Body of pancreas (tissue), 4 donors: ENCODE data around the gene LCMT1. TPM values are rescaled to one million over a fixed set of nuclear protein-coding genes. Genes with fewer than 3 reads are reported as not detected.
"Not testable (repeated sequence)": the region's sequence is repeated elsewhere in the genome, so short reads cannot be mapped to it uniquely, and the experiment has no call there.

Source experiments
- ATAC-seq: fragments of 150-250 bp; one replicate; pipeline ENCODE4 v1.9.1; 2016
- DNase-seq, 4 donors: peaks; one replicate each; pipeline ENCODE4 v3.0.0-alpha.2; 2019
- H3K27ac ChIP-seq, 4 donors: fragments of 200-600 bp; sonication (generic); 1 replicate in 3 of 4; 2 replicates in 1 of 4; pipeline versions ENCODE4 v1.5.1 to v1.6.1; 2016 to 2019; ENCODE audit warnings: mild to moderate bottlenecking in 1 of 4, mixed read lengths in 1 of 4, moderate library complexity in 1 of 4
- H3K27me3 ChIP-seq, 2 donors: fragments of 200-600 bp; sonication (generic); one replicate each; pipeline ENCODE4 v1.6.0; 2016; ENCODE audit warnings: mild to moderate bottlenecking in 1 of 2
- H3K36me3 ChIP-seq, 2 donors: fragments of 200-600 bp; sonication (generic); replicated peaks in 1 of 2; 2 replicates each; pipeline ENCODE4 v1.5.1; 2016; ENCODE audit warnings: low read depth in 2 of 2; ENCODE audit not compliant: insufficient read depth in 1 of 2
- H3K4me1 ChIP-seq: fragments of 200-600 bp; sonication (generic); one replicate; pipeline ENCODE4 v1.6.0; 2016
- H3K4me3 ChIP-seq, 2 donors: fragments of 200-600 bp; sonication (generic); 1 replicate in 1 of 2; 2 replicates in 1 of 2; pipeline ENCODE4 v1.5.1; 2016 to 2019
- H3K9me3 ChIP-seq, 3 donors: fragments of 200-600 bp; sonication (generic); 1 replicate in 2 of 3; 2 replicates in 1 of 3; pipeline ENCODE4 v1.5.1; 2016
- CTCF ChIP-seq, 7 experiments: fragments of 450-650 bp in 4 of 7; fragments of 200-600 bp in 3 of 7; sonication (generic) in 3 of 7; IDR thresholded peaks; one replicate each; pipeline ENCODE4 v1.5.1; 2016 to 2019; ENCODE audit warnings: antibody characterized with exemption in 7 of 7
- POLR2A ChIP-seq, 3 donors: fragments of 450-650 bp; IDR thresholded peaks; one replicate each; pipeline ENCODE4 v1.6.1; 2016; ENCODE audit warnings: antibody characterized with exemption in 3 of 3, mild to moderate bottlenecking in 2 of 3
- WGBS, 2 donors: methylation state at CpG; one replicate each; pipeline ENCODE4 v1.1.5; 2017; 5-methylcytosine and 5-hydroxymethylcytosine counted together
- intact Hi-C: fragments of 100-400 bp; cut with DNase I; formaldehyde crosslinking; loops from one replicate; pipeline ENCODE4 v1.15.1; 2023
- total RNA-seq, 2 donors: library from RNA; depleted of rRNA; stranded (reverse); fragments of >200 nt; gene quantifications; one replicate each; pipeline ENCODE4 v1.1.0, GENCODE V29; 2016

Gene LCMT1
- total RNA-seq, 2 donors from 2014 or later = 23.4 to 30.6 TPM

DNA sequence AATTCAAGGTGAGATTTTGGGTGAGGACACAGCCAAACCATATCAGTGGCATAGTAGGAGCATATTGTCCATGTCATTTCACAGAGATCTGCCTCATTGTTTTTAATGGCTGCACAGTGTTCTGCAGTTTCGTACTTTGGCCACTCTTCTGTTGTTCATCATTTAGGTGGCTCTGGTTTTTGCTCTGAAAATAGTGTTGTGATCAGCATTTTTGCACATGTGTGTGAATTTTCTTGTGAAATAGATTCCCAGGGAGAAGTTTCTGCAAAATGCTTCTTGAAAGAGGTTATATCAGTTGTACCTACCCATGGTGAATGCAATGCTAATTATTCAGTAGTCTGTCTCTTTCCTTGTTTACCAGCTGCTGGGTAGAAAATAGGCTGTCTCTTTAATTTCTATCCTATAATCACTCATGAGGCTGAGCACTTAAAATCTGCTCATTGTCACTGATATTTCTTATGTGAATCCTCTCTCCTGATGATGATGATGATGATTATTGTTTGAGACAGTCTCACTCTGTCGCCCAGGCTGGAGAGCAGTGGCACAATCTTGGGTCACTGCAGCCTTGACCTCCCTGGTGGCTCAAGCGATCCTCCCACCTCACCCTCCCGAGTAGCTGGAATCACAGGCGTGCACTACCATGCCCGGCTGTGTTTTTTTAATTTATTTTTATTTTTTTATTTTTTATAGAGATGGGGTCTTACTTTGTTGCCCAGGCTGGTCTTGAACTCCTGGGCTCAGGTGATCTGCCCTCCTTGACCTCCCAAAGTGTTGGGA is 10.5 kb downstream of the LCMT1 start:
- TF ChIP-seq CTCF (IDR thresholded peaks at IDR 0.05) (no peak), POLR2A (IDR thresholded peaks at IDR 0.05) (no peak)
- Histone ChIP-seq H3K27ac (no peak overlapping the region), H3K4me3 (no peak overlapping the region), H3K36me3 (no peaks in the 10 kb centered on the region), H3K4me1 (no peaks in the 10 kb centered on the region), H3K9me3 (no peaks in the 10 kb centered on the region), H3K27me3 (no peaks in the 10 kb centered on the region)
- ATAC-seq (no peak), DNase-seq (no peak)
- WGBS, 2 donors = 51 to 69% methylated on average over 6 of the region's 6 CpGs
- intact Hi-C loops = no loop called here

DNA sequence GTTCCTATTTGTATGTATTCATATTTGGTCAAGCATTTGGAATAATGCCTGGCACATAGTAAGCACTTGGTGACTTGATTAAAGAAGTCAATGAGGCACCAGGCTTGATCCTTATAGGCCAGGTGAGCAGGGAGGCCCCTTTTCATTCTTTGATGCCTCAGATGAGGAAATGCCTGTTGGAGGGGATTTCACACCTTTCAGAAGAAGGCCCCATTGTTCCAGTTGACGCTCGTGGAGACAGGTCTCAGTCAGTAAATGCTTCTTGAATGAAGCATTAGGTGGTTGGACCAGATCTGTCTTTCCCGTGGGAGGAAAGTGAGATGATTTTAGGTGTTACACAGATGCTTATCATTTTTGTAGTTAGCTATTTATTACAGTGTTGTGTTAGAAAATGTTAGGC is 13.0 kb downstream of the LCMT1 start:
- H3K27ac ChIP-seq = no peak overlapping the region
- intact Hi-C loops = no loop called here
- no peak for TF ChIP-seq CTCF (IDR thresholded peaks at IDR 0.05)
- TF ChIP-seq POLR2A (IDR thresholded peaks at IDR 0.05) = no peak
- no peak overlapping the region for H3K4me3 ChIP-seq
- no peaks in the 10 kb centered on the region for H3K4me1 ChIP-seq
- 8 to 19% methylated on average over 3 of the region's 3 CpGs for WGBS, 2 donors
- DNase-seq (no peak), ATAC-seq (no peak)
- H3K27me3 ChIP-seq = no peaks in the 10 kb centered on the region
- H3K9me3 ChIP-seq = no peaks in the 10 kb centered on the region
- H3K36me3 ChIP-seq = no peaks in the 10 kb centered on the region

GRCh38 chr16:25126086-25126666 is 14.6 kb downstream of the LCMT1 start:
- H3K4me1 ChIP-seq, H3K27me3 ChIP-seq, H3K4me3 ChIP-seq, H3K36me3 ChIP-seq, H3K27ac ChIP-seq, H3K9me3 ChIP-seq: not testable (repeated sequence)
- 73 to 79% methylated on average over 13 of the region's 13 CpGs for WGBS, 2 donors
- intact Hi-C loops = loop anchor here (5.0 kb wide), 1 partner anchor 101 kb away; no protein-coding TSS in a partner anchor
- DNase-seq (peak in 2 of 4 donors; percentile 14 to 15), ATAC-seq (peak; percentile 19)

DNA sequence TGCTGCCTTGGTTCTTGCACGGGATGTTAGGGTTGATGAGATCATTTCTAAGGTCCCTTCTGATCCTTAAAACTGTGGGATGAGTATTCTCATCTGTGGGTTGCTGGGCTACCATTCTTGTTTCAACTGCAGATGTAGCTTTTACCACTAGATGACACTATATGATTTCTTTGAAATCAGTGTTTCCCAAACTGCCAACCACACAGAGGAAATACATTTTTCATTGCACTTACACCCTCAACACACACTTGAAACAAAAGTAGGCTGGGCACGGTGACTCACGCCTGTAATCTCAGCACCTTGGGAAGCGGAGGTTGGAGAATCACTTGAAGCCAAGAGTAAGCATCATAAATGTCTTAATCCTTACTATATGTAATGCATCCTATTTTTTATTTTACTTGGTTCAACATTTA is 15.3 kb downstream of the LCMT1 start:
- DNase-seq (peak; percentile 43 to 60 (median 54)), ATAC-seq (peak; percentile 89)
- H3K4me3 ChIP-seq = no peak overlapping the region
- intact Hi-C loops = loop anchor here (5.0 kb wide), 1 partner anchor 100 kb away; no protein-coding TSS in a partner anchor
- no peaks in the 10 kb centered on the region for H3K9me3 ChIP-seq
- H3K4me1 ChIP-seq = no peaks in the 10 kb centered on the region
- TF ChIP-seq CTCF (IDR thresholded peaks at IDR 0.05) (peak; percentile 56 to 90 (median 84)), POLR2A (IDR thresholded peaks at IDR 0.05) (no peak)
- 13 to 16% methylated on average over 4 of the region's 4 CpGs for WGBS, 2 donors
- H3K27ac ChIP-seq = no peak overlapping the region
- H3K27me3 ChIP-seq = no peaks in the 10 kb centered on the region
- H3K36me3 ChIP-seq = no peaks in the 10 kb centered on the region

DNA sequence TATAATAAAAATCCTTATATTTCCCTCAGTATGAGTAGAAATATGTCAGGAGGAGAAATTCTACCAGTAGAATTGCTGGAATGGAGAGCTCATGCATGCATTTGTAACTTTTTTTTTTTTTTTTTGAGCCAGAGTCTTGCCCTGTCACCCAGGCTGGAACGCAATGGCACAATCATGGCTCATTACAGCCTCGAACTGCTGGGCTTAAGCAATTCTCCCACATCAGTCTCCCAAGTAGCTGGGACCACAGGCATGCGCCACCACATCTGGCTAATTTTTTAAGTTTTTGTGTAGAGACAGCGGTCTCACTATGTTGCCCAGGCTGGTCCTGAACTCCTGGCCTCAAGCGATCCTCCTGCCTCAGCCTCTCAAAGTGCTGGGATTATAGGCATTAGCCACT is 21.2 kb downstream of the LCMT1 start:
- H3K9me3 ChIP-seq, ATAC-seq, H3K27ac ChIP-seq, DNase-seq, H3K4me3 ChIP-seq, H3K4me1 ChIP-seq, intact Hi-C loops, H3K27me3 ChIP-seq, H3K36me3 ChIP-seq: not testable (repeated sequence)
- WGBS, 2 donors = 96 to 100% methylated on average over 5 of the region's 5 CpGs
